Stimulated activated CD4-positive, alpha-beta T cell treated with anti-CD3 and anti-CD28 coated beads, Interleukin-1b, Interleukin-23, amount 100 ng/mL, for 1 hour (primary cell): ENCODE data around the gene ITPKC.

Source experiments
- DNase-seq, 2 donors: peaks; one replicate each; pipeline ENCODE4 v3.0.0-alpha.2; 2020; ENCODE audit warnings: low read depth in 2 of 2

ITPKC gene

GRCh38 chr19:40690050-40690692 is 26.7 kb upstream of the ITPKC start, which contains the start of gene NUMBL:
Gene NUMBL (minus strand): TSS chr19:40690651. CDS start chr19:40690483, 168 bp downstream.
- no peak for DNase-seq

- peak; percentile 76 to 78 for DNase-seq
These were observed 26.1 kb upstream of the ITPKC start for GRCh38 chr19:40690693-40691420.

GRCh38 chr19:40691421-40692211 is 25.3 kb upstream of the ITPKC start:
- DNase-seq = no peak

GRCh38 chr19:40692212-40692551 is 24.7 kb upstream of the ITPKC start:
- DNase-seq = no peak

- DNase-seq = no peak
These were observed 23.6 kb upstream of the ITPKC start for GRCh38 chr19:40693150-40693788.

GRCh38 chr19:40693896-40694295 is 23.0 kb upstream of the ITPKC start:
- no peak for DNase-seq

- no peak for DNase-seq
These were observed 21.0 kb upstream of the ITPKC start for GRCh38 chr19:40695881-40696280.

- no peak for DNase-seq
These were observed 19.9 kb upstream of the ITPKC start for GRCh38 chr19:40697007-40697406.

GRCh38 chr19:40700083-40700482 is 16.8 kb upstream of the ITPKC start:
- DNase-seq = no peak

GRCh38 chr19:40701758-40702157 is 15.2 kb upstream of the ITPKC start:
- DNase-seq = no peak

GRCh38 chr19:40702337-40703012 is 14.4 kb upstream of the ITPKC start:
- DNase-seq = no peak

GRCh38 chr19:40703029-40703755 is 13.7 kb upstream of the ITPKC start:
- no peak for DNase-seq

GRCh38 chr19:40704491-40705361 is 12.2 kb upstream of the ITPKC start:
- no peak for DNase-seq

GRCh38 chr19:40705362-40705651 is 11.6 kb upstream of the ITPKC start:
- no peak for DNase-seq

GRCh38 chr19:40705950-40706619 is 10.8 kb upstream of the ITPKC start:
- DNase-seq = no peak

GRCh38 chr19:40707615-40708014 is 9.3 kb upstream of the ITPKC start:
- no peak for DNase-seq

GRCh38 chr19:40709817-40710216 is 7.1 kb upstream of the ITPKC start:
- no peak for DNase-seq

- DNase-seq = no peak
These were observed 3.0 kb upstream of the ITPKC start for GRCh38 chr19:40713939-40714338.

- peak; percentile 76 to 86 for DNase-seq
These were observed 2.2 kb upstream of the ITPKC start for GRCh38 chr19:40714441-40715299.
